NB4 (cell line): ENCODE data around the gene PCSK2.

Experiments
- DNase-seq: peaks from one replicate; pipeline ENCODE4 v3.0.0; 2010; ENCODE audit warnings: low read depth
- H3K4me3 ChIP-seq: one replicate; pipeline ENCODE4 v1.5.1; 2011; ENCODE audit warnings: mild to moderate bottlenecking, low read depth, low read length, moderate library complexity
- MYC ChIP-seq: IDR thresholded peaks from 2 replicates; pipeline ENCODE4 v1.6.1; 2011; ENCODE audit warnings: low read depth, low read length
- POLR2A ChIP-seq: IDR thresholded peaks from 2 replicates; pipeline ENCODE4 v1.6.1; 2011; ENCODE audit warnings: mild to moderate bottlenecking; ENCODE audit not compliant: insufficient read length; ENCODE audit errors: extremely low read depth
- TF ChIP-seq, protein P1 (sequence below): IDR thresholded peaks from 2 replicates; pipeline ENCODE4 v1.6.1; 2011; ENCODE audit warnings: low read depth, low read length
- TF ChIP-seq, protein P2 (sequence below): IDR thresholded peaks from one replicate; pipeline ENCODE4 v1.5.1; 2012; ENCODE audit warnings: low read depth, low read length

Gene PCSK2

DNA sequence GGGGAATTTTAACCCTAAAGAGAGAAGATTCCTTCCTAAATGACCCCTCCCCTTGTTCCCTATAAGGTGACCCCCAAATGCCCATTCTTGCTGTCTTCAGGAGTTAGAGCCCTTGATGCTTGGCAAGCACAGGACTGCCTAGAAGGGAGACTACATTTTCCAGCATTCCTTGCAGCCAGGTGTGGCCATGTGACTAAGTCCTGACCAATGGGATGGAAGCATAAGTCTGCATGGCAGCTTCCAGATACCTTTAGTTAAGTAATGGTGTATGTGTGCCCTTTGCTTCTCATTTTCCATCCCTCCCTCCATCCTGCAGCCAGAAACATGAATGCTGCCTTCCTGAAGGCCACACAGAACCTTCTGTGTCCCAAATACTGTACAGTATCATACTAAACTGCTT lies 298.8 kb downstream of the PCSK2 start:
- H3K4me3 ChIP-seq = no peak overlapping the region
- TF ChIP-seq, protein P1, sequence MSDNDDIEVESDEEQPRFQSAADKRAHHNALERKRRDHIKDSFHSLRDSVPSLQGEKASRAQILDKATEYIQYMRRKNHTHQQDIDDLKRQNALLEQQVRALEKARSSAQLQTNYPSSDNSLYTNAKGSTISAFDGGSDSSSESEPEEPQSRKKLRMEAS = peak; percentile 62
- TF ChIP-seq, protein P2, sequence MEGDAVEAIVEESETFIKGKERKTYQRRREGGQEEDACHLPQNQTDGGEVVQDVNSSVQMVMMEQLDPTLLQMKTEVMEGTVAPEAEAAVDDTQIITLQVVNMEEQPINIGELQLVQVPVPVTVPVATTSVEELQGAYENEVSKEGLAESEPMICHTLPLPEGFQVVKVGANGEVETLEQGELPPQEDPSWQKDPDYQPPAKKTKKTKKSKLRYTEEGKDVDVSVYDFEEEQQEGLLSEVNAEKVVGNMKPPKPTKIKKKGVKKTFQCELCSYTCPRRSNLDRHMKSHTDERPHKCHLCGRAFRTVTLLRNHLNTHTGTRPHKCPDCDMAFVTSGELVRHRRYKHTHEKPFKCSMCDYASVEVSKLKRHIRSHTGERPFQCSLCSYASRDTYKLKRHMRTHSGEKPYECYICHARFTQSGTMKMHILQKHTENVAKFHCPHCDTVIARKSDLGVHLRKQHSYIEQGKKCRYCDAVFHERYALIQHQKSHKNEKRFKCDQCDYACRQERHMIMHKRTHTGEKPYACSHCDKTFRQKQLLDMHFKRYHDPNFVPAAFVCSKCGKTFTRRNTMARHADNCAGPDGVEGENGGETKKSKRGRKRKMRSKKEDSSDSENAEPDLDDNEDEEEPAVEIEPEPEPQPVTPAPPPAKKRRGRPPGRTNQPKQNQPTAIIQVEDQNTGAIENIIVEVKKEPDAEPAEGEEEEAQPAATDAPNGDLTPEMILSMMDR = no peak
- TF ChIP-seq POLR2A (no peak), MYC (no peak)
- peak; percentile 47 for DNase-seq

DNA sequence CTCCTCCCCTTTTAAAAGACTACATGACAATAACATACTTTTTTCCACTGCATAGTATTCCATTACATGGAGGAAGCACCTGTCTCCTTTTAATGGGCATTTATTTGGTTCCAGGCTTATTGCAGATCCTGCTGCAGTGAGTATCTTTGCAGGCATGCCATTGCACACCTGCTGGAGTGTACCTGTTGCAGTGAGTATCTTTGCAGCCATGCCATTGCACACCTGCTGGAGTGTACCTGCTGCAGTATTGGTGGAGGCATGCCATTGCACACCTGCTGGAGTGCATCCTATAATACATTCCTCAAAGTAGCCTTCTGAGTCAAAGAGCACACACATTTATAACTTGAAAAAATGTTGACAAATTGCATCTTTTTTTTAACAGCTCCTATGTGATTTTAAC lies 302.7 kb downstream of the PCSK2 start:
- DNase-seq = no peak
- TF ChIP-seq POLR2A = no peak
- no peak overlapping the region for H3K4me3 ChIP-seq

DNA sequence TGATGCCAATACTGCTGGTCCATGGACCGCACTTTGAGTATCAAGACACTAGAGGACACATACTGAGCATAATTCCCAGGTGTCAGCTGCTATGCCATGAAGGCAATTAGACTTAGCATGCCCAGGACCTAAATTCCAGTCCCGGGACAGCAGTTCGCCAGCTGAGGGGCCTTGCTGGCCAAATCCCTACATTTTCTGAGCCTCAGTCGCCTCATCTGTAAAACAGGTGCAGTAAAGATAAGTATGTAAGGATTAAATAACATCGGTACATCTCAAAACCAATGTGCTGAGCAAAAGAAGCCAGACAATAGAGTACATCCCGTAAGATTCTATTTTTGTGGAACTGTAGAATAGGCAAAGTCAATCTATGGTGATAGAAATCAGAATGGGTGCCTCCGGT lies 303.3 kb downstream of the PCSK2 start:
- DNase-seq = no peak
- TF ChIP-seq, protein P1 = no peak
- TF ChIP-seq MYC (no peak), POLR2A (no peak)
- TF ChIP-seq, protein P2 = no peak
- no peak overlapping the region for H3K4me3 ChIP-seq

DNA sequence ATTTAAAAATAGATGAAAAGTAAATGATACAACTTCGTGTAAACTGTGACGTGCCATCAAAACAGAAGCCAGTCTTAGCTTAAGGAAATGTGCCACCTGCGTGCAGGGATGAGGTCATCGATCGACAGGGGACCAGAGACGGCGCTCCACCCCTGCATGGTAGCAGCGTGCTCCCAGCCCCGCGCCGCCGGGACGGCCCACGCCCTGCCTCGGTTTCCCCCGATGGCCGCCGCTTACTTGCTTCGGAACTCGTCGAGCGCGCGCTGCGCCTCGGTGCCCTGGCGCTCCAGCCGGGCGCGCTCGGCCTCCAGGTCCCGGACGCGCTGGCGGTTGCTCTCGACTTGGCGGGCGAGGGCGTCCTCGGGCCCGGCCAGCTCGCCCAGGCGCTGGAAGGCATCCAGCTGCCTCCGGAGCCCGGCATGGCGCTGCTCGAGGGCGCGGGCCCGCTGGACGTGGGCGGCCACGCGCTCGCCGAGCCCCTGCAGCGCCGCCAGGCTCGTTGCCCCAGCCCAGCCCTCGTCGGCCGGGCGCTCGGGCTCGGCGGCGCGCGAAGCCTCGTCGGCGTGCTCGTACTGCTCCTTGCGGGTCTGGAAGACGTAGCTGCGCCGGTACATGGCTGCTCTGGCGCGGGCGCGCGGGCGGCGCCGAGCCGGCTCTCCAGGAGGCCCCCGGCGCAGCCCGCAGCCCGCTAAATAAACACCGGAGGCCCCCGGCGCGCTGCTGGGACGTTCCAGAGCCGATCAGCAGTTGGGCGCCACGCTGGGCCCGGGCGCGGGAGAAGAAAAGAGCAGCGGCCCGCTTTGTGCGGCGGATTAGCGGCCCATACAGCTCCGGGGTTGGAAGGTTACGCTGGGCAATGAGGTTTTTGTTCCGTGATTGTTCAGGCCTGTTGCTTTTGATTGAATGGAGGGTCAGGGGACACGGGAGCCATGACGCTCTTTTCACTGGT lies 304.1 kb downstream of the PCSK2 start, which contains the start of gene BFSP1:
BFSP1 (minus strand) TSS at position 664 of the 949 bp plus-strand sequence; CDS start at position 614, 50 bp downstream.
- DNase-seq = peak; percentile 73
- H3K4me3 ChIP-seq = peak within 1 kb of the TSS; percentile 47
- TF ChIP-seq, protein P1 = no peak
- TF ChIP-seq POLR2A (no peak), MYC (no peak)
- TF ChIP-seq, protein P2 = no peak

DNA sequence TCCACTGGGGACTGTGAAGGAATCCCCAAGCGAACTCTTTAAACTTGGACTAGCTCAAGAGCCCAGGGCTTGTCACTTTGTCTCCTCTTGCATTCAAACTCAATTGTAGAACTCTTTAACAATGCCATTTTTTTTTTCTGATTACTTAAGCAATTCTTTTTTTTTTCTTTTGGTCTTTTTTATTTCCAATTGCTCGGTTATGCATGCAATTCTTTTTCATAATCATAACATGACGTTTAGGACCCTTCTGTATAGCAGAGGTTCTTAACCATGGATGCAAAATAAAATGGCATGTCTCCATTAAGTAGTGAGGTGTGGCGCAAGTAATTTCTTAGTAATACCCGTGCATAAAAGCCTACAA lies 304.8 kb downstream of the PCSK2 start:
- TF ChIP-seq, protein P2 = no peak
- no peak for DNase-seq
- H3K4me3 ChIP-seq = peak overlapping the region; percentile 47

DNA sequence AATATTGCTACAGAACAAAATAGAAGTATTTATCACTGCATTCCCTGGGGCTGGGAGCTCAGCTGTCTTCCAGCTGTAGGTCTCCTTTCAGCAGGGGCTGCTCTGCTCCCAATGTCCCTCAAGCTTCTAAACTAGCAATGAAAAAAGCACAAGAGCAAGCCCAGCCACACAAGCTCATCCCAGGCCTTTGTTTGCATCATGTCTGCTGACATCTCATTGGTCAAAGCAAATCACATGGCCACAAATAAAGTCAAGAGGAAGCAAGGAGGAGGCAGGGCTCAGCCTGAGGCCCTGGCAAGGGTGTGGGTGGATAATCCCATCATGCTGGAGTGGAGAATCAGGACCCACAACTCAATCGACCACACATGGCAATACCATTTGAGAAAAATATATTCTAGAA lies 306.6 kb downstream of the PCSK2 start:
- no peak overlapping the region for H3K4me3 ChIP-seq
- TF ChIP-seq, protein P1 = peak; percentile 95
- TF ChIP-seq MYC = peak; percentile 43; the same call in 1 of the 2 replicates
- TF ChIP-seq POLR2A = no peak
- DNase-seq = peak; percentile 85

DNA sequence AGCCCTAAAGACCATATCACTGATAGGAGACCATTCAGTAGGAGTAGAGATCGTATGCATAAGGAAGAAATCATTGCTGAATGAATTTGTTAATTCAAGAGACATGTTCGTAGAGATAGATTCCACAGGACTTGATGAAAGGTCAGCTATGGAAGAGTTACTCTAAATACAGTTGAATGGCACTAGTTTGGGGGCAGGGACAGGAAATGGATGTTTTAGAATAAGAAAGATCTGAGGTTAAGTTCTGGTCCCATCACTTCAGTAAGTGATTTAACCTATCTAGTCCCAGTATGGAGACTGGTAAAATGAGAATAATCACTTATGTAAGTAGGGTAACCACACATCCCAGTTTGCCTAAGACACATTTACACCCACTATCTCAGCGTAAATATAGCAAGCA lies 307.2 kb downstream of the PCSK2 start:
- H3K4me3 ChIP-seq = no peak overlapping the region
- DNase-seq = no peak
- TF ChIP-seq, protein P2 = no peak
- TF ChIP-seq MYC = no peak
- TF ChIP-seq, protein P1 = no peak
- TF ChIP-seq POLR2A = no peak
